ENCODE measurements around the gene EXT2. TPM values are rescaled to one million over a fixed set of nuclear protein-coding genes. Genes with fewer than 3 reads are reported as not detected.

Gene EXT2
- polyA plus RNA-seq, 1 of the 3 experiments (the other 2 are of a cell fraction), result 92.9 TPM

GRCh38 chr11:44282620-44283019 is 187.1 kb downstream of the EXT2 start (continued):
- TF ChIP-seq EP300 (IDR thresholded peaks at IDR 0.05; ENCODE audit: borderline replicate concordance in 1 of 2, low read depth in 1 of 2, low read length in 1 of 2) (no peak), REST (IDR thresholded peaks at IDR 0.05; ENCODE audit: low read depth, low read length) (no peak), RFX5 (IDR thresholded peaks at IDR 0.05; ENCODE audit: low read length) (no peak), RXRA (IDR thresholded peaks at IDR 0.05; ENCODE audit: borderline replicate concordance, low read depth) (no peak), MAX (IDR thresholded peaks at IDR 0.05; ENCODE audit: low read depth) (no peak), TEAD4 (IDR thresholded peaks at IDR 0.05; ENCODE audit: borderline replicate concordance, insufficient read depth) (no peak), TAF1 (IDR thresholded peaks at IDR 0.05; ENCODE audit: borderline replicate concordance, low read depth, low read length) (no peak), NFIC (IDR thresholded peaks at IDR 0.05; ENCODE audit: borderline replicate concordance) (no peak)

GRCh38 chr11:44285756-44286155 is 190.3 kb downstream of the EXT2 start:
- Histone ChIP-seq H3K27ac (ENCODE audit: low read depth in 2 of 2, low read length in 1 of 2) (peak overlapping the region in 1 of 2 experiments; percentile 3; a peak in 1 of 4 replicates), H3K36me3 (replicated peaks in 1 of 2; ENCODE audit: control insufficient read depth in 1 of 2, insufficient read depth in 2 of 2, low read length in 1 of 2) (no peaks in the 10 kb centered on the region), H3K9me2 (no peaks in the 10 kb centered on the region), H3K4me3 (ENCODE audit: low read depth in 2 of 2, low read length in 1 of 2) (no peak overlapping the region), H4K20me1 (ENCODE audit: insufficient read depth) (no peaks in the 10 kb centered on the region), H3K9ac (no peak overlapping the region), H3K79me2 (ENCODE audit: insufficient read depth) (no peaks in the 10 kb centered on the region), H3K4me2 (no peak overlapping the region), H3F3A (replicated peaks; ENCODE audit: insufficient read depth) (no peaks in the 10 kb centered on the region), H3K27me3 (ENCODE audit: insufficient read depth) (no peaks in the 10 kb centered on the region), H3K4me1 (ENCODE audit: control insufficient read depth in 1 of 2, insufficient read depth in 2 of 2, low read depth in 1 of 2, low read length in 1 of 2) (peaks cover 0 to 6% of the 10 kb centered on the region in 2 experiments; a peak in 2 of 4 replicates), H3K9me3 (no peaks in the 10 kb centered on the region), H2AFZ (ENCODE audit: low read depth) (0 out of 2 replicates have a peak overlapping the region, but pooled peaks have one; percentile 50)
- TF ChIP-seq NRF1 (IDR thresholded peaks at IDR 0.05; ENCODE audit: low read depth, low read length), result no peak
- TF ChIP-seq TEAD4 (IDR thresholded peaks at IDR 0.05; ENCODE audit: borderline replicate concordance, insufficient read depth), result no peak
- TF ChIP-seq NFIC (IDR thresholded peaks at IDR 0.05; ENCODE audit: borderline replicate concordance), result no peak
- no peak for DNase-seq
- 75% methylated on average over 2 of the region's 2 CpGs for WGBS (ENCODE audit: low lambda C conversion rate)
- CTCF ChIA-PET, result interaction anchor here (0.6 to 9.2 kb wide), 59 partner anchors 9 to 742 kb away, joined by 3 to 148 read pairs (median 5); partner anchors contain the start of genes ALX4 and EXT2
- POLR2A ChIA-PET, result no interaction called here

- Histone ChIP-seq H3K4me3 (ENCODE audit: low read depth in 2 of 2, low read length in 1 of 2) (no peak overlapping the region), H3K27ac (ENCODE audit: low read depth in 2 of 2, low read length in 1 of 2) (no peak overlapping the region; a peak in 1 of 4 replicates), H4K20me1 (ENCODE audit: insufficient read depth) (no peaks in the 10 kb centered on the region), H3K4me1 (ENCODE audit: control insufficient read depth in 1 of 2, insufficient read depth in 2 of 2, low read depth in 1 of 2, low read length in 1 of 2) (peaks cover 0 to 6% of the 10 kb centered on the region in 2 experiments; a peak in 2 of 4 replicates), H3K27me3 (ENCODE audit: insufficient read depth) (no peaks in the 10 kb centered on the region), H3K9me3 (no peaks in the 10 kb centered on the region), H2AFZ (ENCODE audit: low read depth) (0 out of 2 replicates have a peak overlapping the region, but pooled peaks have one; percentile 50), H3K4me2 (no peak overlapping the region), H3K79me2 (ENCODE audit: insufficient read depth) (no peaks in the 10 kb centered on the region), H3K9me2 (no peaks in the 10 kb centered on the region), H3F3A (replicated peaks; ENCODE audit: insufficient read depth) (no peaks in the 10 kb centered on the region), H3K9ac (no peak overlapping the region), H3K36me3 (replicated peaks in 1 of 2; ENCODE audit: control insufficient read depth in 1 of 2, insufficient read depth in 2 of 2, low read length in 1 of 2) (no peaks in the 10 kb centered on the region)
- TF ChIP-seq SMC3 (IDR thresholded peaks at IDR 0.05; ENCODE audit: low read depth, low read length), result peak; percentile 91
- TF ChIP-seq RAD21 (IDR thresholded peaks at IDR 0.05; ENCODE audit: low read length), result peak; percentile 93
- TF ChIP-seq CTCF (IDR thresholded peaks at IDR 0.05), result peak; percentile 93
- TF ChIP-seq PBX3 (IDR thresholded peaks at IDR 0.05), result no peak
- 90% methylated on average over 8 of the region's 10 CpGs for WGBS (ENCODE audit: low lambda C conversion rate)
- POLR2A ChIA-PET, result no interaction called here
- peak; percentile 86 for DNase-seq
- CTCF ChIA-PET, result interaction anchor here (0.6 to 9.2 kb wide), 72 partner anchors 9 to 741 kb away, joined by 3 to 148 read pairs (median 4); partner anchors contain the start of genes ALX4 and EXT2
These were observed 190.9 kb downstream of the EXT2 start for GRCh38 chr11:44286268-44286880.
